ENCODE measurements around the gene ABLIM2.

The ABLIM2 gene

DNA sequence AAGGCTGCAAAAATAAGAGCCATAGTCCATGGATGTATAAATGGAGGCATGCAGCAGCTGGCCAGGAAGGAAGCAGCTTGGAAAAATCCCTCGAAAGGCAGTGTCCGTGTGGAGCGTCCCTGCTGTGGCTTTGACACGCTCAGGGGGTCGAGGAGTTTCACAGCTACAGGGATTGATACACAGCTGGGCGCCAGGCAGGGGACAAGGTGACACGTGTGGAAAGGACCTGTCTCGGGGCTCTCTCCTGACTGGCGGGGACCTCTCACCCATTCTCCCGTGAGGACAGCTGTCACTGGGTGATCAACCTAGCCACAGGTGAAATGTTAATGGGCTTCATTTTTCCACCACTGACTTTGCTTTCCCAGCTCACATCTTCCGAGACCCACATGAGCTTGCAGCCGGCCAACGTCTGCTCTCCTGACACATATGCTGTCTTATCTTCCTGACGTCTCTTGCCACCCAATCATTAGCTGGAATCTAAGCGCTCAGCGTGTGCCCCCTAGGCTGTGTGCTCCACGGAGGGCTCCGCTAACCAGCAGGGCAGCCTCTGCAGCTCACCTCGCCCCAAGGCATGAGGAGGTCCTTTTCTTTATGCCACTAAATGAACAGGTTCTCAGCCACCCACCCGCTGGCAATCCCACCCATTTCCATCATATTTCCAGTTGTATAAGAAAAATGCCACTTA, 129.6 kb downstream of the ABLIM2 start:
- Histone ChIP-seq H3K36me3 (ENCODE audit: control insufficient read depth, insufficient read depth, low read length, severe bottlenecking) (peaks cover 5% of the 10 kb centered on the region), H3K4me1 (ENCODE audit: control insufficient read depth, insufficient read depth, low read length) (no peaks in the 10 kb centered on the region), H3K9ac (ENCODE audit: low read length) (no peak overlapping the region), H3K27me3 (replicated peaks; ENCODE audit: control insufficient read depth, insufficient read depth, low read length) (peaks cover 69% of the 10 kb centered on the region), H3K9me3 (ENCODE audit: control insufficient read depth, low read length) (no peaks in the 10 kb centered on the region), H3K4me3 (ENCODE audit: low read length) (no peak overlapping the region)
- no peak for DNase-seq (ENCODE audit: low read depth)

DNA sequence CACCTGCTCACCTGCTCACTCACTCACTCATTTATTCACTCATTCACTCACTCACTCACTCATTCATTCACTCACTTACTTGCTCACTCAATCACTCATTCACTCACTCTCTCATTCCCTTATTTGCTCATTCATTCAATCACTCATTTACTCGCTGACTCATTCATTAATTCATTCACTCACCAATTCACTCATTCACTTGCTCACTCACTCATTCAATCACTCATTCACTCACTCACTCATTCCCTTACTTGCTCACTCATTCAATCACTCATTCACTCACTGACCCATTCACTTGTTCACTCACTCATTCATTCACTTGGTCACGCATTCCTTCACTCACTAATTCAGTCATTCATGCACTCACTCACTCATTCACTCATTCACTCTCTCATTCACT, 130.2 kb downstream of the ABLIM2 start:
- Histone ChIP-seq H3K27me3 (replicated peaks; ENCODE audit: control insufficient read depth, insufficient read depth, low read length) (peaks cover 70% of the 10 kb centered on the region), H3K9ac (ENCODE audit: low read length) (no peak overlapping the region), H3K9me3 (ENCODE audit: control insufficient read depth, low read length) (no peaks in the 10 kb centered on the region), H3K4me3 (ENCODE audit: low read length) (no peak overlapping the region), H3K4me1 (ENCODE audit: control insufficient read depth, insufficient read depth, low read length) (no peaks in the 10 kb centered on the region), H3K36me3 (ENCODE audit: control insufficient read depth, insufficient read depth, low read length, severe bottlenecking) (peaks cover 5% of the 10 kb centered on the region)
- DNase-seq (ENCODE audit: low read depth) = no peak

- peaks cover 5% of the 10 kb centered on the region for H3K36me3 ChIP-seq (ENCODE audit: control insufficient read depth, insufficient read depth, low read length, severe bottlenecking)
- DNase-seq (ENCODE audit: low read depth) = no peak
- no peak overlapping the region for H3K4me3 ChIP-seq (ENCODE audit: low read length)
- no peak overlapping the region for H3K9ac ChIP-seq (ENCODE audit: low read length)
- H3K27me3 ChIP-seq (replicated peaks; ENCODE audit: control insufficient read depth, insufficient read depth, low read length) = peaks cover 66% of the 10 kb centered on the region
- H3K9me3 ChIP-seq (ENCODE audit: control insufficient read depth, low read length) = no peaks in the 10 kb centered on the region
- H3K4me1 ChIP-seq (ENCODE audit: control insufficient read depth, insufficient read depth, low read length) = no peaks in the 10 kb centered on the region
Observed at GRCh38 chr4:8026453-8026852, 132.2 kb downstream of the ABLIM2 start.

GRCh38 chr4:8025668-8026067, 132.9 kb downstream of the ABLIM2 start:
- no peak overlapping the region for H3K9ac ChIP-seq (ENCODE audit: low read length)
- peaks cover 1% of the 10 kb centered on the region for H3K36me3 ChIP-seq (ENCODE audit: control insufficient read depth, insufficient read depth, low read length, severe bottlenecking)
- H3K4me1 ChIP-seq (ENCODE audit: control insufficient read depth, insufficient read depth, low read length) = no peaks in the 10 kb centered on the region
- H3K27me3 ChIP-seq (replicated peaks; ENCODE audit: control insufficient read depth, insufficient read depth, low read length) = peaks cover 58% of the 10 kb centered on the region
- DNase-seq (ENCODE audit: low read depth) = no peak
- H3K9me3 ChIP-seq (ENCODE audit: control insufficient read depth, low read length) = no peaks in the 10 kb centered on the region
- H3K4me3 ChIP-seq (ENCODE audit: low read length) = no peak overlapping the region

GRCh38 chr4:8024073-8024786, 134.4 kb downstream of the ABLIM2 start:
- Histone ChIP-seq H3K4me1 (ENCODE audit: control insufficient read depth, insufficient read depth, low read length) (peaks cover 3% of the 10 kb centered on the region), H3K27me3 (replicated peaks; ENCODE audit: control insufficient read depth, insufficient read depth, low read length) (peaks cover 56% of the 10 kb centered on the region), H3K9ac (ENCODE audit: low read length) (no peak overlapping the region), H3K4me3 (ENCODE audit: low read length) (no peak overlapping the region), H3K36me3 (ENCODE audit: control insufficient read depth, insufficient read depth, low read length, severe bottlenecking) (no peaks in the 10 kb centered on the region), H3K9me3 (ENCODE audit: control insufficient read depth, low read length) (no peaks in the 10 kb centered on the region)
- no peak for DNase-seq (ENCODE audit: low read depth)

DNA sequence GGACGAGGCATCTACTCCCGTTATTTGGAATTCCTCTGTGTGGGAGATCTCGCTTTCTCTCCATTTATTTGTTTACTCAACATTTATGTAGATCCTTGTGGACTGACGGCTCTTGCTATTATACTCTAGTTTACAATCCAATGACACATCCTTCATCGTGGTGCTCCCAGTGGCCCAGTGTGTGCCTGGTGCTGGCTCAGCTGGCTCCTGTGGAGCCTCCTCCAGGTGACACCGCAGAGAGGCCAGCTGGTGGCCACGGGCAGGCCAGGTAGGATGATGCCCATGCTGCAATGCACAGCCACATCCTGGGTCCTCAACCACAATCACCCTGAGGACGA, 134.9 kb downstream of the ABLIM2 start:
- Histone ChIP-seq H3K9ac (ENCODE audit: low read length) (no peak overlapping the region), H3K4me1 (ENCODE audit: control insufficient read depth, insufficient read depth, low read length) (peaks cover 3% of the 10 kb centered on the region), H3K27me3 (replicated peaks; ENCODE audit: control insufficient read depth, insufficient read depth, low read length) (peaks cover 57% of the 10 kb centered on the region), H3K36me3 (ENCODE audit: control insufficient read depth, insufficient read depth, low read length, severe bottlenecking) (no peaks in the 10 kb centered on the region), H3K4me3 (ENCODE audit: low read length) (no peak overlapping the region), H3K9me3 (ENCODE audit: control insufficient read depth, low read length) (no peaks in the 10 kb centered on the region)
- DNase-seq (ENCODE audit: low read depth) = no peak

- Histone ChIP-seq H3K9me3 (ENCODE audit: control insufficient read depth, low read length) (no peaks in the 10 kb centered on the region), H3K27me3 (replicated peaks; ENCODE audit: control insufficient read depth, insufficient read depth, low read length) (peaks cover 55% of the 10 kb centered on the region), H3K9ac (ENCODE audit: low read length) (no peak overlapping the region), H3K36me3 (ENCODE audit: control insufficient read depth, insufficient read depth, low read length, severe bottlenecking) (no peaks in the 10 kb centered on the region), H3K4me3 (ENCODE audit: low read length) (no peak overlapping the region), H3K4me1 (ENCODE audit: control insufficient read depth, insufficient read depth, low read length) (peaks cover 3% of the 10 kb centered on the region)
- no peak for DNase-seq (ENCODE audit: low read depth)
Observed at GRCh38 chr4:8022767-8023695, 135.6 kb downstream of the ABLIM2 start.

DNA sequence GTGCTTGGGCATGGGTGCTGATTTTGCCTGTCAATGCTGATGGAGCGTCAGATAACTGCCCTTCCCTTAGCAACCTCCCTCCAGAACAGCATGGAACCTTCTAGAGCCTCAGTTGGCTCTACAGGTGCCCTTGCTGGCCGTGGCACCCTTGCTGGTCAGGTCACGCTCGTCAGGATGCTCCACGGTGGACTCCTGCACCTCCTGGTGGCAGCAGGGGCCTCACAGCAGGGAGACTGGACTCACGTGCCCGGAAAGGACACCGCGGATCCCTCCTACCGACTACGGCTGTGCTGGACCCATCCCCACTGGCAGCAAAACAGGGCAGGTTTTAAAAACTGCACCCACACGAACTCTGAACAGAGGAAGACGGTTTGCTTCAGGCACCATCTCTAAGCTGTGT, 136.8 kb downstream of the ABLIM2 start:
- H3K27me3 ChIP-seq (replicated peaks; ENCODE audit: control insufficient read depth, insufficient read depth, low read length) = peaks cover 55% of the 10 kb centered on the region
- DNase-seq (ENCODE audit: low read depth) = no peak
- H3K4me1 ChIP-seq (ENCODE audit: control insufficient read depth, insufficient read depth, low read length) = peaks cover 3% of the 10 kb centered on the region
- H3K36me3 ChIP-seq (ENCODE audit: control insufficient read depth, insufficient read depth, low read length, severe bottlenecking) = no peaks in the 10 kb centered on the region
- H3K9me3 ChIP-seq (ENCODE audit: control insufficient read depth, low read length) = no peaks in the 10 kb centered on the region
- H3K4me3 ChIP-seq (ENCODE audit: low read length) = no peak overlapping the region
- no peak overlapping the region for H3K9ac ChIP-seq (ENCODE audit: low read length)

- DNase-seq (ENCODE audit: low read depth) = no peak
- no peaks in the 10 kb centered on the region for H3K9me3 ChIP-seq (ENCODE audit: control insufficient read depth, low read length)
- no peak overlapping the region for H3K9ac ChIP-seq (ENCODE audit: low read length)
- H3K27me3 ChIP-seq (replicated peaks; ENCODE audit: control insufficient read depth, insufficient read depth, low read length) = peaks cover 49% of the 10 kb centered on the region
- no peaks in the 10 kb centered on the region for H3K36me3 ChIP-seq (ENCODE audit: control insufficient read depth, insufficient read depth, low read length, severe bottlenecking)
- no peak overlapping the region for H3K4me3 ChIP-seq (ENCODE audit: low read length)
- H3K4me1 ChIP-seq (ENCODE audit: control insufficient read depth, insufficient read depth, low read length) = peaks cover 3% of the 10 kb centered on the region
Observed at GRCh38 chr4:8019396-8020365, 138.9 kb downstream of the ABLIM2 start.

- Histone ChIP-seq H3K9ac (ENCODE audit: low read length) (no peak overlapping the region), H3K36me3 (ENCODE audit: control insufficient read depth, insufficient read depth, low read length, severe bottlenecking) (no peaks in the 10 kb centered on the region), H3K4me1 (ENCODE audit: control insufficient read depth, insufficient read depth, low read length) (peaks cover 3% of the 10 kb centered on the region), H3K27me3 (replicated peaks; ENCODE audit: control insufficient read depth, insufficient read depth, low read length) (peaks cover 49% of the 10 kb centered on the region), H3K9me3 (ENCODE audit: control insufficient read depth, low read length) (no peaks in the 10 kb centered on the region), H3K4me3 (ENCODE audit: low read length) (no peak overlapping the region)
- DNase-seq (ENCODE audit: low read depth) = no peak
Observed at GRCh38 chr4:8016527-8016926, 142.1 kb downstream of the ABLIM2 start.

All from adipocyte (in vitro differentiated cells).